Effector CD8-positive, alpha-beta T cell (primary cell): Measurements from ENCODE around the gene OSBPL10.

Experiments used
- DNase-seq: peaks from one replicate; lab custom pipeline; 2025; lab: John Stamatoyannopoulos, UW

OSBPL10 gene

DNA sequence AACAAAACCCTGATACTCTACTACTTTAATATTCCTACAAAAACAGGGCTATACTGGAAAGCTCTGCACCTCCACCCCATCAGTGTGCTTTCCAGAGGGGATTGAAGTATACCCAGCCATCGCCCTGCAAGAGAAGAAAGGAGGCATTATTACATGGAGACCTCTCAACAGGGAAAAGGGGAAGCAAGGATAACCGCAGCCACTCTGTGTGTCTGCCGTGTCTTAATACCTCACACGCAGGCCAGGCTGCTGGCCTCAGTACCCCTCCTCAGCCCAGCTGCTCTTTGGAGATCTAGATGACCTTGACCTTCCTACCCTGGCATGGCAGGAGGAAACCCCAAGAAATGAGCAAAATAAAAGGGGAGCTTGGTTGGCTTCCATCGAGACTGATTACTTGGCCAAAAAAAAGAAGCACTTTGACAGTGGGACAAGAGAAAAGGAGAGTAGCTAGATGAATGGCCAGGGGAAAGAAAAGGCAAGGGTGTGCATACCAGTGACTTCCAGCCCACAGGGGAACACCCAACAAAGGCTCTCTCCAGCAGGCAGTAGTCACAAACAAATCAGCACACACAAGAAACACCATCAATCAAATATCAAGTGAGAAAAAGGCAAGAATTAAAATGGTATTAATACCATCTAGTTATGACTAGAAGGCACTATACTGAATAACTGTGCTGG is 318.9 kb downstream of the OSBPL10 start:
- no peak for DNase-seq

DNA sequence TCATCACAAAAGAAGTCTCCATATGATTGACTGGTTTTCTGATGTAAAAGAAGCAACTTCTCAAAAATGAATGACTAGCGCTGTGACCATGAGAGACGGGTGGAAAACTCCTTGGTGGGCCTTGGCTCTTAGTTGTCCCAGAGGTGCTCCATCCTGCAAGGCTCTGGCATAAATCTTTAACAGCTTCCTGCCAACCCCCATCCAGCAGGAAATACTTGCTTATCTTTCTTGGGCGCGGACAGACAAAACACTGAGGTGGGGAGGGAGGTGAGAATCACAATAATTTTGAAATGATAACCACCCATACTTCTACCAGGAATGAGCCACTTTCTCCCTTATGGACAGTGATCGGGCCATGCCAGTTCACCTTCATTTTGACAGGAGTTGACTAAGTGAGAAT is 319.8 kb downstream of the OSBPL10 start:
- DNase-seq, result no peak

DNA sequence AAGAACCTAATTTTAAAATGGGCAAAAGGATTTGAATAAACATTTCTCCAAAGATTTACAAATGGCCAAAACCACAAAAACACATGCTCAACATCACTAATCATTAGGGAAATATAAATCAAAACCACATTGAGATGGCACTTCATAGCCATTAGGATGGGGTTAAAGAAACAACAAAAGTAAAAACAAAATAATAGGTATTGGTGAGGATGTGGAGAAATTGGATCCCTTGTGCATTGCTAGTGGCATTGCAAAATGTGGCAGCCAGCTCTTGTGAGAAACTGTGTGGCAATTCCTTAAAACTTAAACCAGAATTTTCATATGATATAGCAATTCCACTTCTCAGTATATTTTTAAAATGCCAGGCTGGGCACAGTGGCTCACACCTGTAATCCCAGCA is 321.8 kb downstream of the OSBPL10 start:
- DNase-seq, result no peak

DNA sequence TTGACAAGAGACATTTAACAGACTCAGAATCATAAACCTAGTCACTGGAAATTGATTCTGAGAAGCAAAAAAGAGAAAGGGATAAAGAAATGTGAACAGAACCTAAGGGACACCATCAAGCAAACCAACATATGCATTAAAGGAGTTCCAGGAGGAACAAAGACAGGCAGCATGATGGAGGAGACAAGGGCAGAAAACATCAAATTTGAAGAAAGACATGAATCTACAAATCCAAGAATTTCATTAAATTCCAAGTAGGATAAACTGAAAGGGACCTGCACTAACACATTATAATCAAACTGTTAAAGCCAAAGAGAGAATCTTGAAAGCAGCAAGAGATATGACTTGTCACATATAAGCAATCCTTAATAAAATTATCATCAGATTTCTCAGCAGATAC is 326.1 kb downstream of the OSBPL10 start:
- no peak for DNase-seq

DNA sequence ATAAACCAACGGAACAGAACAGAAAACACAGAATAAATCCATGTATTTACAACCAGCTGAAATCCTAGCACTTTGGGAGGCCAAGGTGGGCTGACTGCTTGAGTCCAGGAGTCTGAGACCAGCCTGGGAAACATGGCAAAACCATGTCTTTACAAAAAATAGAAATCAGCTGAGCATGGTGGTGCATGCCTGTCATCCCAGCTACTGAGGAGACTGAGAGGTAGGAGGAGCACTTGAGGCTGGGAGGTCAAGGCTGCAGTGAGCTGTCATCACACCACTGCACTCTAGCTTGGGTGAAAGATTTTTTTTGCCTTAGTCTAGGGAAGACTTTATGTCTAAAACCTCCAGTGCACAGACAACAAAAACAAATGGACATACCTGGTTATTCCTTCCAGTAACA is 327.6 kb downstream of the OSBPL10 start:
- DNase-seq, result no peak

DNA sequence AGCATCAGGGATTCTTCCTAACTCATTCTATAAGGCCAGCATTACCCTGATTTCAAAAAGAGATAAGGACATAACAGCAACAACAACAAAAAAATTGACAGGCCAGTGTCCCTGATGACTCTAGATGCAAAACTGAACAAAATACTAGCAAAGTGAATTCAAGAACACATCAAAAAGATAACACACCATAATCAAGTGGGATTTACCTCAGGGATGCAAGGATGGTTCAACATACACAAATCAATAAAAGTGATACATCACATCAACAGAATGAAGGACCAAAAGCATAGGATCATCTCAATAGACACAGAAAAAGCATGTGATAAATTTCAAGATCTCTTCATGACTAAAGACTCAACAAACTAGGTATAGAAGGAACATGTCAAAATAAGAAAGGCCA is 328.8 kb downstream of the OSBPL10 start:
- DNase-seq, result no peak

DNA sequence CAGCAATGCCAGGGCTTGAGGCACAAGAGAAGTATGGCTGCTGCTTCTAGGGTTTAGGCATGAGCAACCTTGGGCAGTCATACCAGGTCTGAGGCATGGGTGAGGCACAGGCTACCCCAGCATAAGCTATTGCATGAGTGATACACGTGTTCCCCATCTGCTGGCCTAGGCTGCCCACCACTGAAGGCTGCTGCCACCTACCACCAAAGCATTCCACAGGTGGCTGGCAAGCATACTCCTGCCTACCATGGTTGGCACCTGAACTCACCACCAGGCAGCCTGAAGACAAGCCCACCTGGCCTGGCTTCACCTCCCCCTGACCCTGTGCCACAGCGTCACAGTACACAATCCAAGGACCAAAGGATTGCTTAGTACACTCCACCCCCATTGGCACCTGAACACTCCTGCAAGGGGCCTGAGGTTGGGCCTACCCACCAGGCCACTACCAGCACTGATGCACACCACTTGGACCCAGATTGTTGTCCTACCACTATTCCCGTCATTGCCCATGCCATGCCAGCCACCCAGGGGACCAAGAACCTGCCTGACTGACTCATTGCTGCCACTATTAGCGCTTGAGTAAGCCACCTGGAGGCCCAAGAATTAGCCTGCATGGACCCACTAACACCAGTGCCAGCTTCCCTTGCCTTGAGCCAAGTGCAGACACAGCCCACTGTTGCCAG is 332.6 kb downstream of the OSBPL10 start:
- DNase-seq, result no peak

DNA sequence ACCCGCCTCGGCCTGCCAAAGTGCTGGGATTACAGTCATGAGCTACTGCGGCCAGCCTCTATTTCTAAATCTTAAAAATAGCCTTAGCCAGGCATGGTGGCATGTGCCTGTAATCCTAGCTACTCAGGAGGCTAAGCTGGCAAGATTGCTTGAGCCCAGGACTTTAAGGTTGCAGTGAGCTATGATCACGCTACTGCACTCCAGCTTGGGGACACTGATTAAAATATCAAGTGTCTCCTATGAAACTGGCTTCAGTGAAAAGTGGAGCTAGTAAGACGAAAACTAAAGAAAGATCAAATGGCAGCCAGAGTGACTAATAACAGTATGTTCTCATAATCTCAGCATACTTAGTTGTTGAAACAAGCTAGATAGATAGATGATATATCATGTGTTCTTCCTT is 335.8 kb downstream of the OSBPL10 start:
- DNase-seq, result no peak

DNA sequence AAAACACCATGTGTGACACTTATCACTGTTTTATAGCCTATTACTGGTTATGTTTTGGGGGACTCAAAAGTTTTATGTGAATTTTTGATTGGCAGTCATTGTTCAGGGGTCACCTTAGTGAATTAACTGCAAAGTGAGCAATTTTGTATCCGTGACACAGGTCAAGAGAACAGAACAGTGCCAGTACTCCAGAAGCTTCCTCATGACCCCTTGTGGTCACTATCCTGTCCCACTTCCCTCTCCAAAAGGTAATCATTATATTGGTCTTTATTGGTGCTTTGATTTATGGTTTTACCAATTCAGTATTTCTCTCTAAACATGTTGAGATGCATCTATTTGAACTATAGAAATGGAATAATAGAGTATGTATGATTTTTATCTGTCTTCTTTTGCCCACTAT is 341.2 kb downstream of the OSBPL10 start:
- DNase-seq, result no peak

DNA sequence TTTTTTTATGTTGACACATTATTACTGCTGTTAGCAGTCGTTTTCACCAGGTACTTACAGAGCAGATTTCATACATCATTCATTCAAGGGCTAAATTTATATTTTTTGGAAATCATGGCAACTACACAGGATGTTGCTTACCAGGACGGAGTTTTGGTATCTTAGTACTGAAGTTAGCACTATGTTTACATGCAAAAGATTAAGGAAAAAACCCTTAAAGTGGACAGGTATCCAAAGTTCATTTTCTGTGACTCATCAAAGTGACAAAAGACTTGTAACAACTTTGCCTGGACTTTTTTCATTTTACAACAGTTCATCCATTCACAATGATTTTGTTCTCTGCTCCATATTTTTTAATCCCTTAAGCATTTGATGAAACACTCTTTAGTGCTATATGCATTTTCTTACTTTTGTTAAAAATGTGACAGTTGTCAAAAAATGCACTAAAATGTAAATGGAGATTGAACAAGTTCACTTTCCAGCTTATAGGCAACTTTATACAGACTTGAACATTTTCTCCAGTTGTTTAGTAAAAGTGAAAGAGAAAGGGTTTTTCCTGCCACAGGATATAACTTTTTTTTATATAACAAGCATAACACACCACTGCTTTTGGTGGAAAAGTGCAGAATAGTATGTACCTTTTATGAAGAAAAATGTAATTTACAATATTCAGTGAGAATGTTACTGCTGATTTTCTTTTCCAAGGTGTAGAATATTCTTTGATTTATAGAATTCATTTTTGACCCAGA is 344.2 kb downstream of the OSBPL10 start:
- no peak for DNase-seq

DNA sequence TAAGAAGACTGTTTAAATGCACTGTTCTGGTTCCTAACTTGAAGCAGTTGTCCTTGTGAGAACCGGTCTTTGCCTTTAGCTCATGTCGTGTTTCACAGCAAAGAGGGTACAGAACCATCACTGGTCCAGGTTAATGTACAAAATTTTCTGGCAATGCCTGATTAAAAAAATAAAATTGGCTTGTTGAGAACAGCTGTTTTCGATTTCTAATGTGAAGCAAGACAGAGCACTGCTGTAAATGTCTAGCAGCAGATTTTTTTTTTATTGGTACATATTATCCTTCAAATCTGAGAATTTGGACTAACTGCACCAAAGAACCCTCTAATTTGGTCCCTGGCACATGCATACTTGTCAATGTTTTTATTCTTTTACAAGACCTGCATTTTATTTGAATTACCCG is 345.0 kb downstream of the OSBPL10 start:
- DNase-seq, result no peak

DNA sequence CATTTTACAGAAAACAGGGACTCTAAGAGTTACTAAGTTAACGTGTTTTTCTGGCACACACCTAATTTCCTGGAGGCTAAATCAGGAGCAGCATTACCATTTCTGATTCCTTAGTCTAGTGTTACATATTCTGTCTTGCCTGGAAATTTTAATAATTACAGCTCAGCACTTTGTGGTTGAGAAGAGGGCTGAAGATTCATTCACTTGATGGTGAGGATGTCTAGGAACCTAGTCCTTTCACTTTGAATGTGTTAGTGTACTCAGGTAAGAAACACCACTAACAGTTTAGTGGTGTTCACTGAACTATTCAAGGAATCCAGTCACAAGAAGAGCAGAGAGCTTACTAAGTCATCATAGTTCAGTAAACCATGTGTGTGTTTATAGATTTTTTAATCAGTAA is 345.5 kb downstream of the OSBPL10 start:
- no peak for DNase-seq

DNA sequence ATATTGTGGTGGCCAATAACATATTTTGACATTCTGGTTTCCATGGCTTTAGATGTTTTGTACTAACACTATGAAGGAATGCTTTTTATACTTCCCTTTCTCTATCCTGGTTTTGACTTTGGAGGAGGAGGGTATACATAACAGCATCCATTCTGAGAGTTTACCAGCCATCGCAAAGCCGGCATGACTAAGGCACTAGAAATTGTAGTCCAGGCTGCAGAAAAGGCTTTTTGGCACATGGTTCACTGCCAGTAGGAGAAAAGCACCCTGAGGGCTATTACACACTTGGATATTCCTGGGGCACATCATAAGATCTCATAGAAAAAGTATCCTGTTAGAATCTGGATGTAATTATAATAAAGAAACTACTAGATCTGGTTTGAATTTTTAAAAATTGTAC is 346.6 kb downstream of the OSBPL10 start:
- no peak for DNase-seq

DNA sequence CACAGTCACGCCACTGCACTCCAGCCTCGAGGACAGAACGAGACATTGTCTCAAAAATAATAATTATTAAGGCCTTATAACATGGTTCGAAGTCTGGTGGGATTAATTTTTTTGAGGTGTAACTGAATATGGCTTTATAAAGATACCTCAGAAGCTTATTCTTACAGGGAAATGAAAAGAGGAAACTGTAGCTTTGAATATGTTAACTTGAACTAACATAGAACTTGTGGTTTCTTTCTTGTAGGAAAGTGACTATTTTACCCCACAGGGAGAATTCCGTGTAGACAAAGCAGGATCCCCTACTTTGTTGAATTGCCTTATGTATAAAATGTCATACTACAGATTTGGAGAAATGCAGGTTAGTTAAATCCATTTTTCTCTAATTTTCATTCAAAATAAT is 352.0 kb downstream of the OSBPL10 start:
- no peak for DNase-seq

DNA sequence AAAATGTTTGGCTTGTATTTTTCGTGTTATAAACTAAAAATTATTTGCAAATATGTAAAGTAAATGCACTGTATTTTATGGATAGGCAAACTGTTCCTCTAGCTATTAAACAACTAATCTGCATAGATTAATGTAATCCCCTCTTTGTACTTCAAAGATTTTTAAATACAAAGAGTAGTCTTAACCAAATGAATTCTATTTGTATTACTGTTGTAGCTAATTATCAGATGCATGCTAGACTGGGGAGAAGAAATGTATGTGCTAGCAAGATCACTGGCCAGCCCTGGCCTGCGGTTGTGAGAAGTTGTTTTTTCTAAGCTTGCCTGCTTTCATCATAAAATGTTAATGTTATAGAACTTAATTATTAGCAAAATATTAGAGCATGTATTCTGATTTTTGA is 355.7 kb downstream of the OSBPL10 start:
- DNase-seq, result no peak

DNA sequence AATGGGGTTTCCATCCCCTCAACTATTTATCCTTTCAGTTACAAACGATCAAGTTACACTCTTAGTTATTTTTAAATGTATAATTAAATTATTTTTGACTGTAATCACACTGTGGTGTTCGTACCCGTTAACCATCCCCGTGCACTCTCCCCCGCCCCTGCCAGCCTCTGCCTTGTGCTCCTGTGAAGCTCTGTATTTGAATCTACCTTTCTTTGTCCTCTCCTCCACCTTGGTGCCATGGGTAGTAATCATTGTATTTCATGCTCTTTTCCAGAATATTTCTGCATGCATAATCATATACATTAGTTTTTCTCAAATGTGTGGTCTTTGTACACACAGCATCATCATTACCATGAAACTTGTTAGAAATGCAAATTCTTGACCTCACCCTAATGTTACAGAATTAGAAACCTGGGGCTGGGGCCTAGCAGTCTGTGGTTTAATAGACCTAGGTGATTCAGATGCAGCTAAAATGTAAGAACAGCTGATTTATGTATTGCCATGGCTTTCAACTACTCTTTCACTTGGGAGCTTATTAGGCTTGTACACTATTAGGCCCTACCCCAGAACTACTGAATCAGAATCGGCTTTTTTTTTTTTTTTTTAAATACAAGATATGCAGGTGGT is 356.9 kb downstream of the OSBPL10 start:
- no peak for DNase-seq

DNA sequence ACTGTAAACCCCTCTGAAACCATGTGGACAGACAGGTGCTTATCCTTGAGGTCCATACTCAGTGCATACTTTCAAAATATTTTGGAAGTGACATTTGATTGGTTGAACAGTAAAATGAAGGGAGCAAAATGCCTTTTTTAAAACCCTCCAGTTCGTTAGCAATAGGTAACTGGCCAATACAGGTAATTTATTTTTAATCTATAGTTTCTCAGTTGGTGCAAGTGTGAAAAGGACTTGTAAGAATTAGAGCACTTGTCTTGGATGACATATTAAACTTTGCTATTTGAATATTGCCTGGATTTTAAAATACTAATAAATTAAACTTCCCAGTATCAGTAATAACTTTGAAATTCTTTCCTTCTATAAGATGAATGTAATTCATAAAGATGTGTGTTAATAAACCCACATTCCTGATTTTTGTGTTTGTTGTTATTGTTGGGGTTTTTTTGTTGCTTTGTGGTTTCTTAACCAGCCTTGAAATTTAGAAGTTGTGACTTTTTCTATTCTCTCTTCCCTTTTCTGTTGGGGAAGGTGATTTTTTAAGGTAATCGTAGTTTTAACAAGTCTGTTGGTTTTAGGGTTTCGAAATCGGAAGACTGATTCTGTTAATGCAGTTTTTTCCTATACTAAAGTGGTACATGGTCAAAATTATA is 358.3 kb downstream of the OSBPL10 start:
- no peak for DNase-seq

DNA sequence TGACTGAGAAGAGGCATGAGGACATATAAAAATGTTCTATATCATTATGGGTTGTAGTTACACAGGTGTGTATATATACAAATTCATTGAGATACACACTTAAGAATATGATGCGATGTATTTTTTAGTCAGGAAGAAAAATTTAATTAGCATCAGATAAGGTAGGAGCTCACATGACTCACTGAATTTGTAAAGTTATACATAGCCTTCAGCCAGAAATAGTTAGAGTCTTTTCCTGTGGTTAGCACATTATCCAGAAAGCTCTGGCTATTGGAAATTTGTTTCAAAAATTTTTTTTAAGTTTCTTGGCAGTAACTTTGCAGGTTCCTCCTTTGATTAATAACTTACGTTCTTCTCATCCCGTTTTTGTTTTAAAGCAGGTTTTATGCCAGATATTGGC is 359.7 kb downstream of the OSBPL10 start:
- no peak for DNase-seq

DNA sequence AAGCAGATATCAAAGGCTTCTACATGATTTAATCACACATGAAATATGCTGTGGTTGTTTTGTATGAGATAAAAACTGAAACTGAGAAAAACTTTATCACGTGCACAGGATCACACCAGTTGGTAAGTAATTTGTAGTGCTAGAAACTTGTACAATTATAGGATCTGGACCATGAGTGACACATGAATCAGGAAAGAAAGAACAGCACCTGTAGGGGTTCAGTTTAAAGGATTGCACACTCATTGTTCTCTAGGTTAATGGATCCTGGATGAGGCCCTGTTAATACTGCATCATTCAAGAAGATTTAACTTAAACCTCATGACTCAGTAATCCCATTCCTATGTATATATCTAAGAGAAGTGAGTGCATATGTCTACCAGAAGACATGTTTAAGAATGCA is 360.4 kb downstream of the OSBPL10 start:
- no peak for DNase-seq

DNA sequence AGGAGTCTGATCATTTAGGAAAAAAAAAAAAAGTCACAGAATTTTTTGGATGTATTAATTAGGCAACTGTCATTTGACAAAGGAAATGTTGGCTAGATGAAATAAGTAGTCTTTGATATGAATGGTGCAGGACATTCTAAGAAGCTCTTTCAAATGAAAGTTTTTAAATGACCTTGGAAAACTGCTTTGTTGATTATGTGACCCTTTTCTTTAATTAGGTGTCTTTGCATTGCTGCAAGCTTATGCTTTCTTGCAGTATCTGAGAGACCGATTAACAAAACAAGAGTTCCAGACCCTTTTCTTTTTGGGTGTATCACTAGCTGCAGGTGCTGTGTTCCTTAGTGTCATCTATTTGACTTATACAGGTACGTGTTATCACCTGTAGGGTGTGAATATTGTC is 364.4 kb downstream of the OSBPL10 start:
- DNase-seq, result no peak

DNA sequence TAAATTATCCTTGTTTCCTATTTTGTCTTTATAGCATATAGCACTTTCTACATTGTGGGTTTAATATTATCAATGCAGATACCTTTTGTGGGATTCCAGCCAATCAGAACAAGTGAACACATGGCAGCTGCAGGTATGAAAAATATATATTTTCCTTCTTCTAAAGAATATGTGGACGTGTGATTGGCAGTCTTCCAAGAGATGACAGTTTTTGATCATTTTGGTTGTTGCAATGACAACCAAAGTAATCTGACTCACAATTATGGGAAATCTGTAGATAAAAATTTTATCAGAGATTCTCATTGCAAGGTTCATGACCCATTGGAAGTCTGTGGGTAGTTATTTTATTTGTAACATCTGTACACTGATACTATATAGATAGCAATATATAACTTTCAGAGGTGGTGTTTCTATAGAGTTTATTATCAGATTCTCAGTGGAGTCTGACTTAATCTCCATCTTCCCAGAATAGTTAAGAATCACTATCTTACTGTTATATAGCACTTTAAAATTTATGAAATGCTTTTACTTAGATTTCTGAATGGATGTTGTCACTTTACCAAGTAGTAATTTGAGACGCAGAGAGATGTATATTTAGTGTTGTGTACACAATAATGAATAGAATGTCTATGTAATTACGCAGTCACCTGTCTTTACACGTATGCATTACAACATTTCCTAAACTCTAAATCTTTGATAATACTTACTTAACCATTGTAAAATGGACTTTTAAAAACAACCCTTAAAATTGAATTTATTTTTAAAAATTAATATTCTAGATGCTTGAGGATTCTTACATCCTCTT is 365.8 kb downstream of the OSBPL10 start:
- no peak for DNase-seq
